Renal cortex interstitium (tissue), 11 donors: Measurements from ENCODE around the gene BCAP31. TPM values are rescaled to one million over a fixed set of nuclear protein-coding genes. Genes with fewer than 3 reads are reported as not detected.
A peak's percentile ranks its signal among the peaks of the same experiment; 100 is the strongest.
"Not testable (repeated sequence)": the region's sequence is repeated elsewhere in the genome, so short reads cannot be mapped to it uniquely, and the experiment has no call there.

Experiments used
- DNase-seq, 11 donors: peaks; one replicate each; pipeline ENCODE4 v3.0.0-alpha.2; 2013; ENCODE audit warnings: low read depth in 9 of 11, low spot score in 4 of 11; ENCODE audit errors: extremely low read depth in 1 of 11
- polyA plus RNA-seq, 3 donors: library from polyadenylated mRNA; unstranded; fragments of 120-200 nt; gene quantifications; one replicate each; pipeline ENCODE4 v1.2.1, GENCODE V29; 2013; ENCODE audit not compliant: insufficient read length in 3 of 3

The BCAP31 gene
- polyA plus RNA-seq, 3 donors, result 182 to 189 (median 189) TPM

GRCh38 chrX:153690466-153690865 is 33.7 kb downstream of the BCAP31 start:
- DNase-seq, result no peak

GRCh38 chrX:153689654-153690465 is 34.3 kb downstream of the BCAP31 start:
- no peak for DNase-seq

- no peak for DNase-seq
Observed at GRCh38 chrX:153688911-153689590, 35.1 kb downstream of the BCAP31 start.

- DNase-seq, result no peak
Observed at GRCh38 chrX:153688506-153688905, 35.7 kb downstream of the BCAP31 start.

- DNase-seq, result no peak
Observed at GRCh38 chrX:153688071-153688470, 36.1 kb downstream of the BCAP31 start.

GRCh38 chrX:153687121-153688039 is 36.8 kb downstream of the BCAP31 start, which contains the start of gene SLC6A8:
Gene SLC6A8, plus strand, starts transcription at chrX:153687926. Its CDS starts 649 bp downstream, at chrX:153688575.
- DNase-seq, result peak in 2 of 11 donors; percentile 40 to 51

- no peak for DNase-seq
Observed at GRCh38 chrX:153686711-153687110, 37.5 kb downstream of the BCAP31 start.

GRCh38 chrX:153685751-153686696 is 38.2 kb downstream of the BCAP31 start:
- DNase-seq, result no peak

- DNase-seq, result no peak
Observed at GRCh38 chrX:153685156-153685536, 39.0 kb downstream of the BCAP31 start.

GRCh38 chrX:153684467-153685155 is 39.6 kb downstream of the BCAP31 start:
- no peak for DNase-seq

GRCh38 chrX:153683486-153683885 is 40.7 kb downstream of the BCAP31 start:
- not testable (repeated sequence) for DNase-seq

GRCh38 chrX:153681175-153681574 is 43.0 kb downstream of the BCAP31 start:
- no peak for DNase-seq

- no peak for DNase-seq
Observed at GRCh38 chrX:153674219-153674851, 49.9 kb downstream of the BCAP31 start.

GRCh38 chrX:153673428-153674218 is 50.6 kb downstream of the BCAP31 start, which contains the start of gene PNCK:
Gene PNCK, minus strand, starts transcription at chrX:153673813. Its CDS starts 737 bp downstream, at chrX:153673076.
- no peak for DNase-seq

- DNase-seq, result no peak
Observed at GRCh38 chrX:153672531-153673427, 51.4 kb downstream of the BCAP31 start.
